HepG2 (cell line): ENCODE data around the gene TUBA4B. TPM values are rescaled to one million over a fixed set of nuclear protein-coding genes. Genes with fewer than 3 reads are reported as not detected.

Source experiments
- ARNT2 ChIP-seq: sonication (generic); formaldehyde crosslinking; IDR thresholded peaks from 2 replicates; pipeline ENCODE4 v1.8.0; 2022; ENCODE audit warnings: mild to moderate bottlenecking, low read depth, missing genetic modification reagents, moderate library complexity
- CHCHD3 ChIP-seq: sonication (generic); formaldehyde crosslinking; IDR thresholded peaks from 2 replicates; pipeline ENCODE4 v1.8.0; 2022; ENCODE audit warnings: mild to moderate bottlenecking, missing genetic modification reagents, moderate library complexity
- HHEX ChIP-seq: IDR thresholded peaks from 2 replicates; pipeline ENCODE4 v1.6.1; 2016; ENCODE audit warnings: control low read depth
- HNRNPL ChIP-seq: fragments of 200-400 bp; formaldehyde crosslinking; IDR thresholded peaks from 2 replicates; pipeline ENCODE4 v1.6.1; 2017; ENCODE audit warnings: mild to moderate bottlenecking, low read depth, low read length
- ISL2 ChIP-seq: sonication (generic); formaldehyde crosslinking; IDR thresholded peaks from 2 replicates; pipeline ENCODE4 v1.5.0; 2020; ENCODE audit warnings: missing genetic modification reagents
- KDM3A ChIP-seq: IDR thresholded peaks from 2 replicates; pipeline ENCODE4 v1.6.1; 2018; ENCODE audit warnings: low read depth, missing compliant biosample characterization
- MYC ChIP-seq: sonication (generic); formaldehyde crosslinking; IDR thresholded peaks from 2 replicates; pipeline ENCODE4 v1.9.0; 2021; ENCODE audit warnings: missing genetic modification reagents, borderline replicate concordance
- PAWR ChIP-seq: sonication (generic); formaldehyde crosslinking; IDR thresholded peaks from 2 replicates; pipeline ENCODE4 v1.4.0; 2020; ENCODE audit warnings: missing genetic modification reagents, mild to moderate bottlenecking, borderline replicate concordance
- U2AF2 ChIP-seq: fragments of 200-400 bp; formaldehyde crosslinking; IDR thresholded peaks from 2 replicates; pipeline ENCODE4 v1.6.1; 2017; ENCODE audit warnings: low read depth, mild to moderate bottlenecking, low read length
- ZNF10 ChIP-seq: sonication (generic); formaldehyde crosslinking; IDR thresholded peaks from 2 replicates; pipeline ENCODE4 v1.4.0; 2020; ENCODE audit warnings: mild to moderate bottlenecking, low read depth, missing genetic modification reagents, borderline replicate concordance
- ZNF136 ChIP-seq: sonication (generic); formaldehyde crosslinking; IDR thresholded peaks from 2 replicates; pipeline ENCODE4 v1.8.1; 2022; ENCODE audit warnings: low read depth, mild to moderate bottlenecking, moderate library complexity, missing genetic modification reagents
- ZNF234 ChIP-seq: sonication (generic); formaldehyde crosslinking; conservative IDR thresholded peaks from 2 replicates; pipeline ENCODE4 v1.5.1; 2020; ENCODE audit warnings: mild to moderate bottlenecking, missing genetic modification reagents
- ZNF510 ChIP-seq: sonication (generic); formaldehyde crosslinking; IDR thresholded peaks from 2 replicates; pipeline ENCODE4 v1.4.0; 2020; ENCODE audit warnings: low read depth, mild to moderate bottlenecking, missing genetic modification reagents
- ZNF660 ChIP-seq: sonication (generic); formaldehyde crosslinking; IDR thresholded peaks from 2 replicates; pipeline ENCODE4 v1.5.1; 2020; ENCODE audit warnings: mild to moderate bottlenecking, low read depth, missing genetic modification reagents, borderline replicate concordance
- ZSCAN30 ChIP-seq: sonication (generic); formaldehyde crosslinking; IDR thresholded peaks from 2 replicates; pipeline ENCODE4 v1.5.0; 2020; ENCODE audit warnings: mild to moderate bottlenecking, missing genetic modification reagents
- polyA plus RNA-seq, 8 experiments: library from polyadenylated mRNA; depleted of rRNA in 3 of 8; stranded (reverse) in 7 of 8; unstranded in 1 of 8; fragments of >200 nt; fragmentation: Illumina TruSeq in 4 of 8; extraction: Trizol in 4 of 8; gene quantifications; 2 replicates each; pipeline versions ENCODE4 v1.2.1 to v1.2.3, GENCODE V29; 2011 to 2016; ENCODE audit warnings: low read depth in 4 of 8, missing spikeins in 1 of 8, mixed read lengths in 1 of 8; ENCODE audit not compliant: insufficient read depth in 1 of 8
- total RNA-seq, 5 experiments: library from RNA; depleted of rRNA; stranded (reverse); fragments of >200 nt; fragmentation: Illumina TruSeq; extraction: Trizol; gene quantifications; 2 replicates each; pipeline ENCODE4 v1.2.3, GENCODE V29; 2016; ENCODE audit warnings: low read depth in 1 of 5
- TF ChIP-seq, protein P1 (sequence below): sonication (generic); formaldehyde crosslinking; conservative IDR thresholded peaks from 2 replicates; pipeline ENCODE4 v1.8.0; 2022; ENCODE audit warnings: low read depth, missing genetic modification reagents
- TF ChIP-seq, protein P2 (sequence below): sonication (generic); formaldehyde crosslinking; IDR thresholded peaks from 2 replicates; pipeline ENCODE4 v1.4.0; 2020; ENCODE audit warnings: missing genetic modification reagents
- TF ChIP-seq, protein P3 (sequence below): sonication (generic); formaldehyde crosslinking; IDR thresholded peaks from 2 replicates; pipeline ENCODE4 v1.4.0; 2020; ENCODE audit warnings: mild to moderate bottlenecking, low read depth, missing genetic modification reagents
- TF ChIP-seq, protein P4 (sequence below): sonication (generic); formaldehyde crosslinking; IDR thresholded peaks from 2 replicates; pipeline ENCODE4 v1.5.0; 2020; ENCODE audit warnings: mild to moderate bottlenecking, missing genetic modification reagents

The TUBA4B gene
- total and polyA plus RNA-seq, 2 of the 13 experiments (the other 11 are each of a cell fraction or from before 2014, with no cell fraction given), result 0.18 to 0.22 TPM

DNA sequence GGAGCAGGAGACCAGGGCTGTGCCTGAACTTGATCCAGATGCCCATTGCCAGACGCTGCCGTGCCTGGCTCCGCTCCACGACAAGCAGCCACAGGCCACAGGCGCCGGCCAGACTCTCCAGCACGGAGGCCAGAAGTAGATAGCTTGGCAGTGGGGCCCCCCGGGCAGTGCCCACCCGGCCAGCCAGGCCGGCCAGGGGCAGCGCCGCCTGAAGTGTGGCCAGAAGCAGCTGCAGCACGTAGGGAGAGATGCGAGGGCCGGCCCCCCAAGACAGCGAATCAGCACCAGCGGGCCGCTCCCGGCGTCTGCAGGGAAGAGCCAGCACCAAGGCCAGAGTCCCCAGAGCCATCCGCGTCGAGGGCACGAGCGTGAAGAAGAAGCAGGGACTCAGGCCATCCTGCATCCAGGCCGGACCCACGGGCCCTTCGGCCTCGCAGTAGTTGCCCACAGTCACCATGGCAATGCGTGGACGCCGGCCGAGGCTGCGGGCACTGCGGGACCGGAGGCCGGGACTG is 34.8 kb upstream of the TUBA4B start (continued):
- TF ChIP-seq, protein P1, sequence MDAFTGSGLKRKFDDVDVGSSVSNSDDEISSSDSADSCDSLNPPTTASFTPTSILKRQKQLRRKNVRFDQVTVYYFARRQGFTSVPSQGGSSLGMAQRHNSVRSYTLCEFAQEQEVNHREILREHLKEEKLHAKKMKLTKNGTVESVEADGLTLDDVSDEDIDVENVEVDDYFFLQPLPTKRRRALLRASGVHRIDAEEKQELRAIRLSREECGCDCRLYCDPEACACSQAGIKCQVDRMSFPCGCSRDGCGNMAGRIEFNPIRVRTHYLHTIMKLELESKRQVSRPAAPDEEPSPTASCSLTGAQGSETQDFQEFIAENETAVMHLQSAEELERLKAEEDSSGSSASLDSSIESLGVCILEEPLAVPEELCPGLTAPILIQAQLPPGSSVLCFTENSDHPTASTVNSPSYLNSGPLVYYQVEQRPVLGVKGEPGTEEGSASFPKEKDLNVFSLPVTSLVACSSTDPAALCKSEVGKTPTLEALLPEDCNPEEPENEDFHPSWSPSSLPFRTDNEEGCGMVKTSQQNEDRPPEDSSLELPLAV (CRISPR knock-in tag), result 0 out of 2 replicates have a peak, but pooled peaks have one; percentile 43
- no peak for TF ChIP-seq U2AF2
- TF ChIP-seq ZNF10 (CRISPR knock-in tag), result no peak
- TF ChIP-seq ZNF136 (CRISPR knock-in tag), result no peak
- TF ChIP-seq ZNF660 (CRISPR knock-in tag), result no peak
- TF ChIP-seq ZSCAN30, result no peak
- peak; percentile 85 for TF ChIP-seq HNRNPL
- TF ChIP-seq ISL2, result no peak
- TF ChIP-seq KDM3A, result no peak
- no peak for TF ChIP-seq MYC (CRISPR knock-in tag)
- TF ChIP-seq ZNF234 (CRISPR knock-in tag), result no peak; the same call in 1 of the 2 replicates
- no peak for TF ChIP-seq ARNT2 (CRISPR knock-in tag)
- no peak for TF ChIP-seq ZNF510
- TF ChIP-seq, protein P2, sequence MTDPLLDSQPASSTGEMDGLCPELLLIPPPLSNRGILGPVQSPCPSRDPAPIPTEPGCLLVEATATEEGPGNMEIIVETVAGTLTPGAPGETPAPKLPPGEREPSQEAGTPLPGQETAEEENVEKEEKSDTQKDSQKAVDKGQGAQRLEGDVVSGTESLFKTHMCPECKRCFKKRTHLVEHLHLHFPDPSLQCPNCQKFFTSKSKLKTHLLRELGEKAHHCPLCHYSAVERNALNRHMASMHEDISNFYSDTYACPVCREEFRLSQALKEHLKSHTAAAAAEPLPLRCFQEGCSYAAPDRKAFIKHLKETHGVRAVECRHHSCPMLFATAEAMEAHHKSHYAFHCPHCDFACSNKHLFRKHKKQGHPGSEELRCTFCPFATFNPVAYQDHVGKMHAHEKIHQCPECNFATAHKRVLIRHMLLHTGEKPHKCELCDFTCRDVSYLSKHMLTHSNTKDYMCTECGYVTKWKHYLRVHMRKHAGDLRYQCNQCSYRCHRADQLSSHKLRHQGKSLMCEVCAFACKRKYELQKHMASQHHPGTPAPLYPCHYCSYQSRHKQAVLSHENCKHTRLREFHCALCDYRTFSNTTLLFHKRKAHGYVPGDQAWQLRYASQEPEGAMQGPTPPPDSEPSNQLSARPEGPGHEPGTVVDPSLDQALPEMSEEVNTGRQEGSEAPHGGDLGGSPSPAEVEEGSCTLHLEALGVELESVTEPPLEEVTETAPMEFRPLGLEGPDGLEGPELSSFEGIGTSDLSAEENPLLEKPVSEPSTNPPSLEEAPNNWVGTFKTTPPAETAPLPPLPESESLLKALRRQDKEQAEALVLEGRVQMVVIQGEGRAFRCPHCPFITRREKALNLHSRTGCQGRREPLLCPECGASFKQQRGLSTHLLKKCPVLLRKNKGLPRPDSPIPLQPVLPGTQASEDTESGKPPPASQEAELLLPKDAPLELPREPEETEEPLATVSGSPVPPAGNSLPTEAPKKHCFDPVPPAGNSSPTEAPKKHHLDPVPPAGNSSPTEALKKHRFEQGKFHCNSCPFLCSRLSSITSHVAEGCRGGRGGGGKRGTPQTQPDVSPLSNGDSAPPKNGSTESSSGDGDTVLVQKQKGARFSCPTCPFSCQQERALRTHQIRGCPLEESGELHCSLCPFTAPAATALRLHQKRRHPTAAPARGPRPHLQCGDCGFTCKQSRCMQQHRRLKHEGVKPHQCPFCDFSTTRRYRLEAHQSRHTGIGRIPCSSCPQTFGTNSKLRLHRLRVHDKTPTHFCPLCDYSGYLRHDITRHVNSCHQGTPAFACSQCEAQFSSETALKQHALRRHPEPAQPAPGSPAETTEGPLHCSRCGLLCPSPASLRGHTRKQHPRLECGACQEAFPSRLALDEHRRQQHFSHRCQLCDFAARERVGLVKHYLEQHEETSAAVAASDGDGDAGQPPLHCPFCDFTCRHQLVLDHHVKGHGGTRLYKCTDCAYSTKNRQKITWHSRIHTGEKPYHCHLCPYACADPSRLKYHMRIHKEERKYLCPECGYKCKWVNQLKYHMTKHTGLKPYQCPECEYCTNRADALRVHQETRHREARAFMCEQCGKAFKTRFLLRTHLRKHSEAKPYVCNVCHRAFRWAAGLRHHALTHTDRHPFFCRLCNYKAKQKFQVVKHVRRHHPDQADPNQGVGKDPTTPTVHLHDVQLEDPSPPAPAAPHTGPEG (CRISPR knock-in tag), result no peak
- no peak for TF ChIP-seq HHEX (CRISPR knock-in tag)
- TF ChIP-seq, protein P3, sequence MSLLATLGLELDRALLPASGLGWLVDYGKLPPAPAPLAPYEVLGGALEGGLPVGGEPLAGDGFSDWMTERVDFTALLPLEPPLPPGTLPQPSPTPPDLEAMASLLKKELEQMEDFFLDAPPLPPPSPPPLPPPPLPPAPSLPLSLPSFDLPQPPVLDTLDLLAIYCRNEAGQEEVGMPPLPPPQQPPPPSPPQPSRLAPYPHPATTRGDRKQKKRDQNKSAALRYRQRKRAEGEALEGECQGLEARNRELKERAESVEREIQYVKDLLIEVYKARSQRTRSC, result no peak
- TF ChIP-seq CHCHD3 (CRISPR knock-in tag), result no peak; the same call in 1 of the 2 replicates
- no peak; the same call in 1 of the 2 replicates for TF ChIP-seq PAWR (CRISPR knock-in tag)
- TF ChIP-seq, protein P4, sequence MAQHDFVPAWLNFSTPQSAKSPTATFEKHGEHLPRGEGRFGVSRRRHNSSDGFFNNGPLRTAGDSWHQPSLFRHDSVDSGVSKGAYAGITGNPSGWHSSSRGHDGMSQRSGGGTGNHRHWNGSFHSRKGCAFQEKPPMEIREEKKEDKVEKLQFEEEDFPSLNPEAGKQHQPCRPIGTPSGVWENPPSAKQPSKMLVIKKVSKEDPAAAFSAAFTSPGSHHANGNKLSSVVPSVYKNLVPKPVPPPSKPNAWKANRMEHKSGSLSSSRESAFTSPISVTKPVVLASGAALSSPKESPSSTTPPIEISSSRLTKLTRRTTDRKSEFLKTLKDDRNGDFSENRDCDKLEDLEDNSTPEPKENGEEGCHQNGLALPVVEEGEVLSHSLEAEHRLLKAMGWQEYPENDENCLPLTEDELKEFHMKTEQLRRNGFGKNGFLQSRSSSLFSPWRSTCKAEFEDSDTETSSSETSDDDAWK (CRISPR knock-in tag), result no peak
